Vagina (tissue), 2 donors: ENCODE data around the gene AKAP6.

Experiments used
- POLR2AphosphoS5 ChIP-seq, 2 donors: sonication (generic); formaldehyde crosslinking; IDR thresholded peaks; one replicate each; pipeline ENCODE4 v1.9.0; 2017; ENCODE audit warnings: antibody characterized with exemption in 2 of 2, mild to moderate bottlenecking in 2 of 2, low read depth in 1 of 2; ENCODE audit not compliant: insufficient read depth in 1 of 2
- TF ChIP-seq, protein P1 (sequence below), 3 experiments: fragments of 450-650 bp in 2 of 3; fragments of 200-600 bp in 1 of 3; sonication (generic) in 1 of 3; IDR thresholded peaks; one replicate each; pipeline ENCODE4 v1.5.1; 2017 to 2019; ENCODE audit warnings: antibody characterized with exemption in 3 of 3, mild to moderate bottlenecking in 2 of 3, moderate library complexity in 2 of 3

DNA sequence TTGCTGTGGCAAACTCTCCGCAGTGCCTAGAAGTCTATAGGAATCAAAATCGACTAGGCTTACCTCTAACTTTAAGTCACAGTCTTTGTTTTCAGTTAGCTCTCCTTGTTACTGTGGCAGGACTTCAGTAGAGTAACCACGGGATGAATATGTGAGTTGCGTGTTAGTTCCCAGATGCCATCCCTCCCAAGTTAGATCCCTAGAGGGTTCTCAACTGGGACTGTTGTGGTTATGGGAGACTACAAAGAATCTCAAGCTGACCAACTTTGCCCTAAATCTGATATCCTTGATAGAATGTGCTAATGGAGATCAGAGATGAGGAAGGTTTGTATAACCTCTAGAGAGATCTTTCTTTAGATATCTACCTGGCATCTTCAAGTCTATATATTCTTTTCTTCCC is 208.1 kb downstream of the AKAP6 start:
- TF ChIP-seq, protein P1, sequence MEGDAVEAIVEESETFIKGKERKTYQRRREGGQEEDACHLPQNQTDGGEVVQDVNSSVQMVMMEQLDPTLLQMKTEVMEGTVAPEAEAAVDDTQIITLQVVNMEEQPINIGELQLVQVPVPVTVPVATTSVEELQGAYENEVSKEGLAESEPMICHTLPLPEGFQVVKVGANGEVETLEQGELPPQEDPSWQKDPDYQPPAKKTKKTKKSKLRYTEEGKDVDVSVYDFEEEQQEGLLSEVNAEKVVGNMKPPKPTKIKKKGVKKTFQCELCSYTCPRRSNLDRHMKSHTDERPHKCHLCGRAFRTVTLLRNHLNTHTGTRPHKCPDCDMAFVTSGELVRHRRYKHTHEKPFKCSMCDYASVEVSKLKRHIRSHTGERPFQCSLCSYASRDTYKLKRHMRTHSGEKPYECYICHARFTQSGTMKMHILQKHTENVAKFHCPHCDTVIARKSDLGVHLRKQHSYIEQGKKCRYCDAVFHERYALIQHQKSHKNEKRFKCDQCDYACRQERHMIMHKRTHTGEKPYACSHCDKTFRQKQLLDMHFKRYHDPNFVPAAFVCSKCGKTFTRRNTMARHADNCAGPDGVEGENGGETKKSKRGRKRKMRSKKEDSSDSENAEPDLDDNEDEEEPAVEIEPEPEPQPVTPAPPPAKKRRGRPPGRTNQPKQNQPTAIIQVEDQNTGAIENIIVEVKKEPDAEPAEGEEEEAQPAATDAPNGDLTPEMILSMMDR (IDR thresholded peaks at IDR 0.05): no peak
- TF ChIP-seq POLR2AphosphoS5 (IDR thresholded peaks at IDR 0.05; ENCODE audit: insufficient read depth in 1 of 2, low read depth in 1 of 2): no peak
